C4-2B (cell line): Measurements from ENCODE around the gene C1QTNF1.

Experiments
- ZFX ChIP-seq: fragments of 450-650 bp; IDR thresholded peaks from 2 replicates; pipeline ENCODE4 v1.6.1; 2017
- TF ChIP-seq, protein P1 (sequence below): fragments of 450-650 bp; conservative IDR thresholded peaks from 2 replicates; pipeline ENCODE4 v1.5.1; 2017; ENCODE audit warnings: mild to moderate bottlenecking

DNA sequence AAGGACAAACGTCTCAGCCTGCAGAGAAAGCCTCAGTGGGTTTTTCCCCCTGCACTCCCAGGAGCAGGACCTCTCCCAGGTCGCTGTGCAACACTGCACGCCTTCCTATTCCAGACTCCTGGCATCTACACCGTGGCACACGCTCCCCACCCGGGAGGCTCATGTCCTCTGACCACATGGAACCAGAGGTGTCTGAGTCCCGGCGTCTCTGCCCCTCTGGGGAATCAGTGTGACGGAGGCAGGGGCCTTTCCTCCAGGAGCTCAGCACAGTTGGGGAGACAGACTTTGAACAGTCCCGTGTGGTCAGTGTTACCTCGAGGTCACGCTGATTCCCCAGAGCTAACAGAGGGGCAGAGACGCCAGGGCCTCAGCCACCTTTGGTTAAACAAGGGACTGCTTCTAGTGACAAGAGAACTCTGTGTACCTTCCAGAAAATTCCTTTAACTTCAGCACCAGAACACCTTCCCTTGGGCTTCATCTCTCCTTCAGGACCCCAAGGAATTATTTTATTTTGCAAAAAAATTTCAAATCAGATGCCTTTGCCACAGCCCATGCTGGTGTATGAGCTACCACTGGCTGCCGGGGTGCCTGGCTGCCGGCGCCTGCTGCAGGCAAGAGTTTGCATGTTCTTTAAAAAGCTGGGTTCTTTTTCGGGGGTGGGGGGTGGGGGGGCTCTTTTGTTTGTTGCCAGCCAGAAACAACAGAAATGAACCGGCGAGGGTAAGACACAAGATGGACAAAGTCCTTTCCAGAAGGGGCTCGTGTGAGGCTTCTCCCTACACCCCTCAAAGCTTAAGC, 21.0 kb upstream of the C1QTNF1 start:
- TF ChIP-seq, protein P1, sequence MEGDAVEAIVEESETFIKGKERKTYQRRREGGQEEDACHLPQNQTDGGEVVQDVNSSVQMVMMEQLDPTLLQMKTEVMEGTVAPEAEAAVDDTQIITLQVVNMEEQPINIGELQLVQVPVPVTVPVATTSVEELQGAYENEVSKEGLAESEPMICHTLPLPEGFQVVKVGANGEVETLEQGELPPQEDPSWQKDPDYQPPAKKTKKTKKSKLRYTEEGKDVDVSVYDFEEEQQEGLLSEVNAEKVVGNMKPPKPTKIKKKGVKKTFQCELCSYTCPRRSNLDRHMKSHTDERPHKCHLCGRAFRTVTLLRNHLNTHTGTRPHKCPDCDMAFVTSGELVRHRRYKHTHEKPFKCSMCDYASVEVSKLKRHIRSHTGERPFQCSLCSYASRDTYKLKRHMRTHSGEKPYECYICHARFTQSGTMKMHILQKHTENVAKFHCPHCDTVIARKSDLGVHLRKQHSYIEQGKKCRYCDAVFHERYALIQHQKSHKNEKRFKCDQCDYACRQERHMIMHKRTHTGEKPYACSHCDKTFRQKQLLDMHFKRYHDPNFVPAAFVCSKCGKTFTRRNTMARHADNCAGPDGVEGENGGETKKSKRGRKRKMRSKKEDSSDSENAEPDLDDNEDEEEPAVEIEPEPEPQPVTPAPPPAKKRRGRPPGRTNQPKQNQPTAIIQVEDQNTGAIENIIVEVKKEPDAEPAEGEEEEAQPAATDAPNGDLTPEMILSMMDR: no peak
- TF ChIP-seq ZFX: no peak
